Adipocyte (in vitro differentiated cells): ENCODE measurements around the gene PREPL.

Experiments used
- DNase-seq: peaks from one replicate; pipeline ENCODE4 v3.0.0-alpha.2; 2015; ENCODE audit warnings: low read depth
- H3K27me3 ChIP-seq: replicated peaks from 2 replicates; pipeline ENCODE4 v1.7.0; 2013; ENCODE audit warnings: mild to moderate bottlenecking, low read length, moderate library complexity; ENCODE audit not compliant: control insufficient read depth, insufficient read depth
- H3K36me3 ChIP-seq: 2 replicates; pipeline ENCODE4 v1.7.0; 2013; ENCODE audit warnings: low read length, mild to moderate bottlenecking, moderate library complexity; ENCODE audit not compliant: control insufficient read depth, insufficient read depth, severe bottlenecking
- H3K4me1 ChIP-seq: 2 replicates; pipeline ENCODE4 v1.7.0; 2013; ENCODE audit warnings: mild to moderate bottlenecking, low read length, moderate library complexity; ENCODE audit not compliant: control insufficient read depth, insufficient read depth
- H3K4me3 ChIP-seq: 2 replicates; pipeline ENCODE4 v1.7.0; 2013; ENCODE audit warnings: mild to moderate bottlenecking, low read length, moderate library complexity
- H3K9ac ChIP-seq: 2 replicates; pipeline ENCODE4 v1.7.0; 2013; ENCODE audit warnings: mild to moderate bottlenecking, low read length, moderate library complexity
- H3K9me3 ChIP-seq: 2 replicates; pipeline ENCODE4 v1.7.0; 2013; ENCODE audit warnings: mild to moderate bottlenecking, low read length, moderate library complexity; ENCODE audit not compliant: control insufficient read depth

PREPL gene

DNA sequence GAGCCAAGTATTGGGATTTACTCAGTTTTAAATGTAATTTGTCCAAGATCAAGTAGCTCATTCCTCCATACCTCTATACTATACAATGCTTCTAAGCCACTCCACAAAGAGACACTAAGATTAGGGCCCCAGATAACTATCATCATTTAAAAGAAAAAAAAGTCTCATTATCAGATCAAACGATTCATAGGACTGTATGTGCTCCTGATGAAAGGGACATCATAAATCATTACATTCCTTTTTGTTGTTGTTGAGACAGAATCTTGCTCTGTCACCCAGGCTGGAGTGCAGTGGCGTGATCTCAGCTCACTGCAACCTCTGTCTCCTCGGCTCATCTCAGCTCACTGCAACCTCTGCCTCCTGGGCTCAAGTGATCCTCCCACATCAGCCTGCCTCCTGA is 88.2 kb downstream of the PREPL start:
- Histone ChIP-seq H3K9me3 (no peaks in the 10 kb centered on the region), H3K36me3 (no peaks in the 10 kb centered on the region), H3K4me3 (no peak overlapping the region), H3K9ac (no peak overlapping the region), H3K27me3 (no peaks in the 10 kb centered on the region), H3K4me1 (peaks cover 23% of the 10 kb centered on the region)
- DNase-seq: no peak

- H3K27me3 ChIP-seq: no peaks in the 10 kb centered on the region
- no peak overlapping the region for H3K4me3 ChIP-seq
- peaks cover 26% of the 10 kb centered on the region for H3K4me1 ChIP-seq
- no peaks in the 10 kb centered on the region for H3K36me3 ChIP-seq
- DNase-seq: no peak
- no peaks in the 10 kb centered on the region for H3K9me3 ChIP-seq
- no peak overlapping the region for H3K9ac ChIP-seq
Observed at GRCh38 chr2:44271296-44271695, 90.0 kb downstream of the PREPL start.

DNA sequence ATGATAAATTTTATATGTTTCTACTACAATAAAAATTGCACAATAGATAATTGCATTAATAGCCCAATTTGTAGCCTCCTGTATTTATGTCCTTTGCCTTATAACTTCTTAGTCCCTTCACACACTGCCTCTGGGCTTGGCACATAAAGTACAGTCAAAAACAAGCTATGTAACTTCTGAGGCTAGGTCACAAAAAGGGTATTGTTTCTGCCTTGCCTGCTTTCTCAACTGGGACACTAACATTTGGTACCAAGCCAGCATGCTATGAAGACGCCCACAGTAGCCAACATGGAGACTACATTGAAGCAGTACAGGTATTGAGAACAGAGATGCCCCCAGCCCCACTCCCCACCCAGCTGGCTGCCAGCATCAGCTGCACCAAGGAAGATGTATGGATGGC is 91.5 kb downstream of the PREPL start:
- no peak for DNase-seq
- no peaks in the 10 kb centered on the region for H3K9me3 ChIP-seq
- no peaks in the 10 kb centered on the region for H3K27me3 ChIP-seq
- H3K36me3 ChIP-seq: no peaks in the 10 kb centered on the region
- no peak overlapping the region for H3K4me3 ChIP-seq
- peaks cover 25% of the 10 kb centered on the region for H3K4me1 ChIP-seq
- no peak overlapping the region for H3K9ac ChIP-seq

DNA sequence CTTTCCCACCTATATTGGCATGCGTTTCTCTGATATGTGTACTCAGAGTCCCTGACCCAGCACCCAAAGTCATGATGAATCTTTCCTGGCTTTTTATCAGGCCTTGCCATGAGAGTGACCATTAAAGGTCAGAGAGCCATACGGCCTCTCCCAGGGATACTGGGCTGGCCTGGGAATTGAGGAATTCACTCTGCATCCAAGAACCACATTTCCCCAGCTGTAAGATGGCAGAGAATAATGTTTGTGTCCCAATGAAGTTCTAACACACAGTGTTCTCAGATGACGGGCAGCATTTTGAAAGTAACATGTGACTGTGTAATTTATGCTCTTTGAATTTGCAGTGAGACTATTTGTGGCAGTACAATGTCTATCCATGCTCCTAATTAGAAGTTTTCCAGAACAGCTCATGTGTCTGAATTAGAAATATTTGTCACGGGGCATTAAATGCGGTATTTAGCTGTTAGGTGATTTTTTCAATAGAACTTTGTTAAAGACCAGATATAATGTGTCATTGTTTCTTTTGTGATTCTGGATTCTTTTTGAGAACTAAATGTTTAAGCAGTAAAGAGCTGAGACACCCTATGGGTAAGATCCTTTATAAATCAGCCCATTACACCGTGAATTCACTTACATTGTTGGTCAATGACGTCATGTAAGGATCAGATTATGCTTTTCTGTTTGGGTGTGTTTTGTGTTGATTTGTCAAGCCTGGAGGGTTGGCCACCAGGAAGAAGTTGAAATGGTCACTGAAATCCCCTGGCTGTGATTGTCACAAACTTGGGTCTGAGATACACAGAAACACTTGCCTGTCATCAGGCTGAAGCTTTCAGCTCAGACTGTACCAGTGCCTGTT is 93.3 kb downstream of the PREPL start:
- Histone ChIP-seq H3K9ac (peak overlapping the region; percentile 15), H3K27me3 (no peaks in the 10 kb centered on the region), H3K9me3 (no peaks in the 10 kb centered on the region), H3K4me3 (peak overlapping the region; percentile 9), H3K4me1 (peaks cover 25% of the 10 kb centered on the region), H3K36me3 (no peaks in the 10 kb centered on the region)
- DNase-seq: peak; percentile 69
